GM19043 (cell line): Measurements from ENCODE around the gene TBC1D1.
A peak's percentile ranks its signal among the peaks of the same experiment; 100 is the strongest.

Experiments
- ATAC-seq: cut with Tn5 transposase; IDR thresholded peaks from one replicate; pipeline ENCODE4 v1.9.1; 2021; ENCODE audit warnings: low read depth; ENCODE audit not compliant: unreplicated experiment

The TBC1D1 gene

DNA sequence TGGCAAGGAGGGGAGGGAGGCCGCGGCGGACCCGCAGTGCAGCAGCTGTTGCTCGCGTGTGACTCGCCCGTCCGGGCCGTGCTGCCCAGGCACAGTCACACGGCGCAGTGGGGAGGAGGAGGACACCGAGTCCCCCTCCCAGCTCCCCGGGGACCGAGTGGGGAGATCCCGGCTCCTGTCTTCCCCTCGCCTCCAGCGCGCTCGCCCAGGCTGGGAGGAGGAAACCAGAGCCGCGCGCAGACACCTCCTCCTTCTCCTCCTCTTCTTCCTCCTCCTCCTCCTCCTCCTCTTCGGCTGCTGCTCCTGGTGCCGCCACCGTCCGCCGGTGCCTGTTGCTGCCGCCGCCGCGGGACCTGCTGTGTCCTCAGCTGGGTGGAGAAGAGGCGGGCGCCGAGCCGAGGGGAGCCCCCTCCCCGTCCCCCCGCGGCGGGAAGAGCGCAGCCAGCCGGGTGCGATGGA, at the start of gene TBC1D1:
Gene TBC1D1 (plus strand): TSS at position 284 of the 459 bp plus-strand sequence. CDS start 11,012 bp downstream, outside the sequence.
- ATAC-seq, result peak; percentile 18

DNA sequence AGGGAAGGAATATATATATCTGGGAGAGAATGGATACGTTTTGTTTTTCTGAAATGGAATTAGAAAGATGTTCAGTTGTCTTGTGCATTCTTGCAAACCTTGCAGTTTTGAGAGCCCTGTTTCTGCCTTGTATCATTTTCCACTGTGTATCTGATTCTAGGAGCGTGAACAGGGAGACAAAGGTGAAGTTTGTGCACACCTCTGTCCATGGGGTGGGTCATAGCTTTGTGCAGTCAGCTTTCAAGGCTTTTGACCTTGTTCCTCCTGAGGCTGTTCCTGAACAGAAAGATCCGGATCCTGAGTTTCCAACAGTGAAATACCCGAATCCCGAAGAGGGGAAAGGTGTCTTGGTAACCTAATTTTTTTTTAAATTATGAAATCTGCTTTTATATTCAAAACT, 46.7 kb upstream of the TBC1D1 start:
- no peak for ATAC-seq

- no peak for ATAC-seq
These were observed 45.7 kb upstream of the TBC1D1 start for GRCh38 chr4:37845201-37845600.

DNA sequence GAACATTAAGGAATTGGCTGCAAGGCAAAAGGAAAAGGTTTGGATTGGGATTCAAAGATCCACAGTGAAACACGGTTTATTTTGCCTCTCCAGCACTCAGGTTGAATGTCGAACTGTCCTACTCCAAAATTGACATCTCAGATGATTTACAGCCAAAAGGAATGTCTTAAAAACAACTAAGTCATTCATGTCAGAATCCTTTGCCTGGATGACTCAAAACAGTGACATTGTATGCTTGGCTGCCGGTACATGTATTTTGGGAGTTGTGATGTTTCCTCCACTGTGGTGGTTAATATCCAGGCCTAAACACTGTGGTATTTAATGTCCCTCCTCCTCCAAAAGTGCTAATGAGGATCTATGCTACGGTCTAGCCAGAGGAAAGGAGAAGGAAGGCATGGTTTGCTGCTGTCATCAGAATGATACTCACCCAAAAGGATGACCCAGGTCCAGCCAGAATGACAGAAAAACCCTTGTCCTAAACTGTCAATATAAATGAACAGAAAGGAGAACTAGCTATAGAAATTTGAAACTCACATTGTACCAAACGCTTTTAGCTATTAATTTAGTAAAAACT, 43.5 kb upstream of the TBC1D1 start:
- ATAC-seq, result no peak

DNA sequence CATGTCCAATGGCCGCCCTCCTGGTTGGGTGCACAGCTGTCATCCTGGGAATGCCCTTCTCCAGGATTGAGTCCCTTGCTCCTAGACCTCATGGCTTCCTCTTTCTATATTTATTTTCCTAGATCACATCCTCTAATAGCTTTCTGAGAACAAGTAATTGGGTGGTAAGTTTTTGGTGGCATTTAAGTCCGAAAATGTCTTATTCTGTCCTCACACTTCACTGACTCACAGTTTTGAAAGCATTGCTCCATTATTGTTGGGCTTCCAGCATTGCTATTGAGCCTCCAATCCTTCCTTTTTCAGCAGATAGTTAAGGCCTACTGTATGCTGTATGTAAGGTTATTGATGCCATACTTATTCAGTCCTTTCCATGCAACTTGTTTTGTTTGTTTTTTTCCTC, 38.5 kb upstream of the TBC1D1 start:
- no peak for ATAC-seq

- no peak for ATAC-seq
These were observed 32.8 kb upstream of the TBC1D1 start for GRCh38 chr4:37858112-37858511.

DNA sequence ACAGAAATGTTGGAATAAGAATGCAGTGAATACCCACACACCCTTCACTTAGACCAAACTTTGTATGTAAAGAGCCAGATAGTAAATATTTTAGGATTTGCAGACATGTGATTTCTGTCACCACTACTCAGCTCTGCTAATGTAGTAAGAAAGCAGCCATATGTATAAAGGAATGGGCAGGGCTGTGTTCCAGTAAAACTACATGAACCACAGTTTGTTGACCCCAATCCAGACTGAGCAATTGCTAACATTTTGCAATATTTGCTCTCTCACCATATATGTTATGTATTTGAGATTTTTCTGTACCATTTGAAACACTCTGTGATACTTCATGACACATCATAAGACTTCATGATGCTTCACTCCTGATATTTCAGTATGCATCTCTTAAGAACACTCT, 32.0 kb upstream of the TBC1D1 start:
- ATAC-seq, result no peak

- ATAC-seq, result no peak
These were observed 30.6 kb upstream of the TBC1D1 start for GRCh38 chr4:37860266-37860665.

GRCh38 chr4:37862961-37863360, 27.9 kb upstream of the TBC1D1 start:
- no peak for ATAC-seq

- ATAC-seq, result no peak
These were observed 26.1 kb upstream of the TBC1D1 start for GRCh38 chr4:37864786-37865185.

DNA sequence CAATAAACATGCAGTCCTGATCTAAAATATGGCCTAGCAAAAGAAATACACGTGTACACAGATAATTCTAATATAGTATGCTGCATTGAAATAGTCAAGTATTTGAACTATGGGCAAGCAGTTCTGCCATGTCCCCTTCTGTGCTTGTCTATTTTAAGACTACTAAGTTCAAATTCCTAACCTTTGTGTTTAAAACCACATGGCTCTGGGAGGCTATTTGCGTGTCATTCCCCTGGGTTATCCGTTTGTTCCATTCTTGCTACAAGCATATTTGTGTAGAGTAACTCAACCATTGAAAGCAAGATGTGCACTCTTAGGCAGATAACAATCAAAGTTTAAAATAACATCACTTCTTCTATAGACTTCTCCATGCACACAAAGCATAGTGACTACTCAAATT, 25.4 kb upstream of the TBC1D1 start:
- ATAC-seq, result no peak

GRCh38 chr4:37867102-37867501, 23.8 kb upstream of the TBC1D1 start:
- ATAC-seq, result no peak

GRCh38 chr4:37868238-37868637, 22.6 kb upstream of the TBC1D1 start:
- no peak for ATAC-seq

- ATAC-seq, result no peak
These were observed 18.4 kb upstream of the TBC1D1 start for GRCh38 chr4:37872310-37872988.

DNA sequence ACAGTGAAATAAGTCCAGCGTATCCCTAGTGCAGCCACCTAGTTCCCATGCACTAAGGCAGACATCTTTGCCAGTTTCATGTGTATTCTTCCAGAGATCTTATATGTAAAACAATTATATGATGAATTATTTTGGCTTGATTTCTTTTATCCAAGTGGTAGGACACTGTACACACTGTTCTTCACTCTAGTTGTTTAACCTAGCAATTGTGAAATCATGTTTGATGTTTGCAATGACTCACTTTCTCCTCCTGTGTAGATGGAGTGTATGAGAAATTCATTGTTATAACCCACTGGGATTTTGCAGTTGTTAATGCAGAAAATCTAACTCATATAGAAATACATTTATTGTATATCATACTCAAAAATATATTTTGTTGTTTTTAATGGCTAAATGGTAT, 17.5 kb upstream of the TBC1D1 start:
- no peak for ATAC-seq

GRCh38 chr4:37876156-37876555, 14.7 kb upstream of the TBC1D1 start:
- no peak for ATAC-seq

DNA sequence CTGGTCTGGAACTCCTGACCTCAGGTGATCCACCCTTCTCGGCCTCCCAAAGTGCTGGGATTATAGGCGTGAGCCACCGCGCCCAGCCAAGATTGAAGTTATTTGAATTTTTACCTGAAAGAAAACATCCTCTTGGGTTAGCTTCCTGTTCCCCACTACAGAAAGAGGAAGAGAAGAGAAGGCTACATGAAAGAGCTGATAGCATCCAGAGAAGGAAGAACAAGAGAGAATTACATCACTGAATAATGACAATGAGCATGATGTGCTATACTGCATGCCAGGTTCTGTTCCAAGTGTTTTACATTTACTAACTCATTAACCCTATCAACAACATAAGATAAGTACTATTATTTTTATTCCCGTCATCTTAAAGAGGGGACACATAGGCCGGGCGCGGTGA, 11.5 kb upstream of the TBC1D1 start:
- no peak for ATAC-seq

GRCh38 chr4:37881811-37882210, 9.1 kb upstream of the TBC1D1 start:
- no peak for ATAC-seq

- ATAC-seq, result no peak
These were observed 8.1 kb upstream of the TBC1D1 start for GRCh38 chr4:37882665-37883296.

GRCh38 chr4:37884855-37885487, 5.9 kb upstream of the TBC1D1 start:
- ATAC-seq, result no peak

- ATAC-seq, result no peak
These were observed 5.4 kb upstream of the TBC1D1 start for GRCh38 chr4:37885496-37885895.
